ENCODE results near the gene PLA2G4D. TPM values are rescaled to one million over a fixed set of nuclear protein-coding genes. Genes with fewer than 3 reads are reported as not detected.
A peak's percentile ranks its signal among the peaks of the same experiment; 100 is the strongest.

The PLA2G4D gene
- total and polyA plus RNA-seq, 2 donors (not counting 1 experiment from before 2014, with no cell fraction given) = not detected

GRCh38 chr15:42101861-42102260, 7.5 kb upstream of the PLA2G4D start:
- no peak overlapping the region for H3K27ac ChIP-seq (ENCODE audit: insufficient read depth, low read length)
- peak in 1 of 2 donors; percentile 43 for DNase-seq (ENCODE audit: low read depth in 2 of 2)

GRCh38 chr15:42100021-42100800, 5.8 kb upstream of the PLA2G4D start:
- Histone ChIP-seq H3K4me2 (ENCODE audit: extremely low read depth, insufficient read depth, low read length) (no peak overlapping the region), H3K36me3 (ENCODE audit: control insufficient read depth, insufficient read depth, low read length) (no peaks in the 10 kb centered on the region), H3K27ac (ENCODE audit: insufficient read depth, low read length) (no peak overlapping the region), H3K79me2 (ENCODE audit: control insufficient read depth, insufficient read depth, low read length) (no peaks in the 10 kb centered on the region), H3K4me3 (replicated peaks in 1 of 4; ENCODE audit: control extremely low read depth in 1 of 4, insufficient read depth in 1 of 4, low read depth in 3 of 4, low read length in 4 of 4) (no peak overlapping the region), H3K9ac (ENCODE audit: insufficient read depth, low read length) (no peak overlapping the region), H3K27me3 (ENCODE audit: control insufficient read depth, insufficient read depth, low read length) (peaks cover 11% of the 10 kb centered on the region), H3K4me1 (ENCODE audit: control insufficient read depth, extremely low read depth, insufficient read depth, low read length) (no peaks in the 10 kb centered on the region), H2AFZ (ENCODE audit: low read length) (no peak overlapping the region), H4K20me1 (ENCODE audit: control insufficient read depth, extremely low read depth, insufficient read depth, low read length) (no peaks in the 10 kb centered on the region), H3K9me3 (ENCODE audit: control insufficient read depth, insufficient read depth, low read depth, low read length) (no peaks in the 10 kb centered on the region)
- TF ChIP-seq CTCF (conservative IDR thresholded peaks at IDR 0.05 in 1 of 2, IDR thresholded peaks at IDR 0.05 in 1 of 2; ENCODE audit: low read depth in 1 of 2, low read length in 2 of 2) (no peak), EZH2 (IDR thresholded peaks at IDR 0.05; ENCODE audit: low read length, missing control alignments) (no peak)
- peak in 1 of 2 donors; percentile 10 for DNase-seq (ENCODE audit: low read depth in 2 of 2)

More at GRCh38 chr15:42101861-42102260, 7.5 kb upstream of the PLA2G4D start:
- Histone ChIP-seq H3K27me3 (ENCODE audit: control insufficient read depth, insufficient read depth, low read length) (peaks cover 10% of the 10 kb centered on the region), H3K9me3 (ENCODE audit: control insufficient read depth, insufficient read depth, low read depth, low read length) (no peaks in the 10 kb centered on the region), H3K4me1 (ENCODE audit: control insufficient read depth, extremely low read depth, insufficient read depth, low read length) (no peaks in the 10 kb centered on the region), H3K4me3 (replicated peaks in 1 of 4; ENCODE audit: control extremely low read depth in 1 of 4, insufficient read depth in 1 of 4, low read depth in 3 of 4, low read length in 4 of 4) (no peak overlapping the region), H4K20me1 (ENCODE audit: control insufficient read depth, extremely low read depth, insufficient read depth, low read length) (no peaks in the 10 kb centered on the region), H3K9ac (ENCODE audit: insufficient read depth, low read length) (no peak overlapping the region), H2AFZ (ENCODE audit: low read length) (no peak overlapping the region), H3K79me2 (ENCODE audit: control insufficient read depth, insufficient read depth, low read length) (no peaks in the 10 kb centered on the region), H3K36me3 (ENCODE audit: control insufficient read depth, insufficient read depth, low read length) (no peaks in the 10 kb centered on the region), H3K4me2 (ENCODE audit: extremely low read depth, insufficient read depth, low read length) (no peak overlapping the region)
- TF ChIP-seq CTCF (conservative IDR thresholded peaks at IDR 0.05 in 1 of 2, IDR thresholded peaks at IDR 0.05 in 1 of 2; ENCODE audit: low read depth in 1 of 2, low read length in 2 of 2) = no peak
- TF ChIP-seq EZH2 (IDR thresholded peaks at IDR 0.05; ENCODE audit: low read length, missing control alignments) = no peak

- TF ChIP-seq EZH2 (IDR thresholded peaks at IDR 0.05; ENCODE audit: low read length, missing control alignments) = no peak
- no peak for TF ChIP-seq CTCF (conservative IDR thresholded peaks at IDR 0.05 in 1 of 2, IDR thresholded peaks at IDR 0.05 in 1 of 2; ENCODE audit: low read depth in 1 of 2, low read length in 2 of 2)
- Histone ChIP-seq H3K9ac (ENCODE audit: insufficient read depth, low read length) (no peak overlapping the region), H3K4me1 (ENCODE audit: control insufficient read depth, extremely low read depth, insufficient read depth, low read length) (no peaks in the 10 kb centered on the region)
These were observed 2.7 kb upstream of the PLA2G4D start for GRCh38 chr15:42097018-42097417.

More at GRCh38 chr15:42097018-42097417, 2.7 kb upstream of the PLA2G4D start:
- Histone ChIP-seq H3K27ac (ENCODE audit: insufficient read depth, low read length) (no peak overlapping the region), H3K4me2 (ENCODE audit: extremely low read depth, insufficient read depth, low read length) (no peak overlapping the region), H4K20me1 (ENCODE audit: control insufficient read depth, extremely low read depth, insufficient read depth, low read length) (no peaks in the 10 kb centered on the region), H2AFZ (ENCODE audit: low read length) (no peak overlapping the region), H3K36me3 (ENCODE audit: control insufficient read depth, insufficient read depth, low read length) (no peaks in the 10 kb centered on the region), H3K9me3 (ENCODE audit: control insufficient read depth, insufficient read depth, low read depth, low read length) (no peaks in the 10 kb centered on the region), H3K79me2 (ENCODE audit: control insufficient read depth, insufficient read depth, low read length) (no peaks in the 10 kb centered on the region), H3K4me3 (replicated peaks in 1 of 4; ENCODE audit: control extremely low read depth in 1 of 4, insufficient read depth in 1 of 4, low read depth in 3 of 4, low read length in 4 of 4) (no peak overlapping the region), H3K27me3 (ENCODE audit: control insufficient read depth, insufficient read depth, low read length) (peaks cover 11% of the 10 kb centered on the region)
- no peak for DNase-seq (ENCODE audit: low read depth in 2 of 2)
